MCF 10A (cell line): ENCODE results near the gene LPCAT3. TPM values are rescaled to one million over a fixed set of nuclear protein-coding genes. Genes with fewer than 3 reads are reported as not detected.

Experiments
- BruUV-seq: library from RNA; stranded (reverse); fragments of 400-500 nt; replicated peaks from 2 replicates; lab custom pipeline; 2021; lab: Mats Ljungman, UMichigan
- CTCF ChIA-PET: fragments of 300-600 bp; sonication (Branson Sonifier 250); formaldehyde crosslinking; extraction: SDS; loops from one replicate; lab custom pipeline; 2021; ENCODE audit warnings: antibody characterized with exemption, inconsistent platforms; lab: Yijun Ruan, JAX
- POLR2A ChIA-PET: fragments of 300-600, 350-650 bp; sonication (Branson Sonifier 250); formaldehyde crosslinking; extraction: SDS; loops from one replicate; lab custom pipeline; 2020; ENCODE audit warnings: antibody characterized with exemption, inconsistent platforms; lab: Yijun Ruan, JAX
- DNase-seq: peaks from one replicate; pipeline ENCODE4 v3.0.0-alpha.2; 2018; ENCODE audit not compliant: unreplicated experiment
- H3K27ac Mint-ChIP-seq: one replicate; pipeline ENCODE4 v1.8.0; 2022; ENCODE audit warnings: mild to moderate bottlenecking, low read depth, mixed read lengths; ENCODE audit not compliant: unreplicated experiment
- H3K27me3 Mint-ChIP-seq: one replicate; pipeline ENCODE4 v1.8.0; 2022; ENCODE audit warnings: mixed read lengths; ENCODE audit not compliant: insufficient read depth, unreplicated experiment
- H3K36me3 Mint-ChIP-seq: one replicate; pipeline ENCODE4 v1.8.0; 2022; ENCODE audit warnings: mild to moderate bottlenecking, moderate library complexity, mixed read lengths; ENCODE audit not compliant: insufficient read depth, unreplicated experiment
- H3K4me1 Mint-ChIP-seq: one replicate; pipeline ENCODE4 v1.8.0; 2022; ENCODE audit warnings: mixed read lengths; ENCODE audit not compliant: insufficient read depth, unreplicated experiment
- H3K4me3 Mint-ChIP-seq: one replicate; pipeline ENCODE4 v1.8.0; 2022; ENCODE audit warnings: mild to moderate bottlenecking, moderate library complexity, mixed read lengths; ENCODE audit not compliant: unreplicated experiment
- H3K9me3 Mint-ChIP-seq: one replicate; pipeline ENCODE4 v1.8.0; 2022; ENCODE audit warnings: mixed read lengths; ENCODE audit not compliant: unreplicated experiment
- CTCF ChIP-seq: fragments of 200-600 bp; IDR thresholded peaks from one replicate; pipeline ENCODE4 v1.8.0; 2022; ENCODE audit warnings: antibody characterized with exemption, mild to moderate bottlenecking; ENCODE audit not compliant: unreplicated experiment
- intact Hi-C: fragments of 100-400 bp; cut with micrococcal nuclease; formaldehyde crosslinking; loops from 2 replicates; pipeline ENCODE4 v1.14.1; 2022
- total RNA-seq: library from RNA; stranded (reverse); gene quantifications from 2 replicates; pipeline ENCODE4 v1.2.3, GENCODE V29; 2022

LPCAT3 gene
- total RNA-seq, 1 experiment from 2014 or later, result 14.4 TPM

- Mint-ChIP-seq H3K4me1 (peaks cover 13% of the 10 kb centered on the region), H3K36me3 (peaks cover 22% of the 10 kb centered on the region), H3K9me3 (no peaks in the 10 kb centered on the region), H3K27me3 (no peaks in the 10 kb centered on the region), H3K4me3 (no peak overlapping the region), H3K27ac (peak overlapping the region; percentile 75)
- TF ChIP-seq CTCF, result no peak
- intact Hi-C loops, result no loop called here
- DNase-seq, result no peak
- BruUV-seq, result no TSS peak
- ChIA-PET POLR2A (interaction anchor here (0.7 kb wide), 1 partner anchor 590 kb away, joined by 3 read pairs; no protein-coding TSS in a partner anchor), CTCF (interaction anchor here (1.0 kb wide), 1 partner anchor 111 kb away, joined by 4 read pairs; no protein-coding TSS in a partner anchor)
Observed at GRCh38 chr12:7001921-7002591, 16.2 kb downstream of the LPCAT3 start.

GRCh38 chr12:6998715-6999451 is 19.4 kb downstream of the LPCAT3 start:
- Mint-ChIP-seq H3K4me3 (no peak overlapping the region), H3K4me1 (peaks cover 31% of the 10 kb centered on the region), H3K36me3 (peaks cover 33% of the 10 kb centered on the region), H3K27me3 (no peaks in the 10 kb centered on the region), H3K9me3 (no peaks in the 10 kb centered on the region), H3K27ac (no peak overlapping the region)
- POLR2A ChIA-PET, result interaction anchor here (0.6 to 3.7 kb wide), 19 partner anchors 9 to 624 kb away, joined by 3 to 44 read pairs (median 5); partner anchors contain the start of genes C12orf57, C1RL, LPCAT3 and RNU7-1
- peak; percentile 71 for DNase-seq
- TSS peak; percentile 86 for BruUV-seq
- CTCF ChIA-PET, result interaction anchor here (0.7 to 1.9 kb wide), 13 partner anchors 17 to 262 kb away, joined by 3 to 6 read pairs (median 4); partner anchors contain the start of genes C1RL, LPCAT3 and MLF2
- intact Hi-C loops, result no loop called here
- TF ChIP-seq CTCF, result no peak

DNA sequence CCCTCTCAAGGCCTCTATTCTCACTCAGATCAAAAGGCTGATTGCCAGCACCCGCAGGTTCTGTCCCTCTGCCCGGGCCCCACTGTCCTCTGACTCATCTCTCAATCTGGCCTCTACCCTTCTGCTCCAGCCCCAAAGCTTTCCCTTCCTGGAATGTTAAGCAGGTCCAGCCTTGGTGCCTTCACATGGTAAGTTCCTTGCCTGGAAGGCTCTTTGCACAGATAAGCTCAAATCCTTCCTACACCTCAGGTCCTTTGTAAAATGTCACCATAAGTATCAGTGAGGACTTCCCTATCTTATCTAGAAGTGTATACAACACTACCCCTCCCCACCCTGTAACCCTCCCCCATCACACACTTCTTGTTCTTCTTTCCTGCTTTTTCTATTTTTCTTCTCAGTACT is 22.2 kb downstream of the LPCAT3 start:
- H3K9me3 Mint-ChIP-seq, result no peaks in the 10 kb centered on the region
- H3K27ac Mint-ChIP-seq, result peak overlapping the region; percentile 39
- intact Hi-C loops, result no loop called here
- peak; percentile 62 for DNase-seq
- ChIA-PET POLR2A (interaction anchor here (0.6 to 0.7 kb wide), 2 partner anchors 56 to 276 kb away, joined by 3 read pairs; no protein-coding TSS in a partner anchor), CTCF (interaction anchor here (0.6 to 1.3 kb wide), 2 partner anchors 12 to 148 kb away, joined by 3 read pairs; no protein-coding TSS in a partner anchor)
- peaks cover 40% of the 10 kb centered on the region for H3K36me3 Mint-ChIP-seq
- H3K4me3 Mint-ChIP-seq, result no peak overlapping the region
- BruUV-seq, result no TSS peak
- peaks cover 31% of the 10 kb centered on the region for H3K4me1 Mint-ChIP-seq
- no peak for TF ChIP-seq CTCF
- H3K27me3 Mint-ChIP-seq, result no peaks in the 10 kb centered on the region
